HepG2 (cell line): ENCODE measurements around the gene C4orf33. TPM values are rescaled to one million over a fixed set of nuclear protein-coding genes. Genes with fewer than 3 reads are reported as not detected.

Source experiments
- ATAC-seq: fragments of 200-7000 bp; cut with Tn5 transposase; 3 replicates; pipeline ENCODE4 v1.9.1; 2020; ENCODE audit warnings: mild to moderate bottlenecking, moderate library complexity
- BruUV-seq: library from RNA; stranded (reverse); fragments of 400-500 nt; replicated peaks from 2 replicates; lab custom pipeline; 2021; lab: Mats Ljungman, UMichigan
- CTCF ChIA-PET: fragments of 300-600 bp; formaldehyde crosslinking; extraction: SDS; loops from one replicate; lab custom pipeline; 2021; ENCODE audit warnings: low total read pairs, inconsistent platforms, low intra/inter-chr PET ratio; lab: Yijun Ruan, JAX
- POLR2A ChIA-PET: fragments of 350-600 bp; sonication (Branson Sonifier 250); formaldehyde crosslinking; loops from one replicate; lab custom pipeline; 2020; ENCODE audit warnings: antibody characterized with exemption, inconsistent platforms; lab: Yijun Ruan, JAX
- DNase-seq: peaks from one replicate; pipeline ENCODE4 v3.0.0-alpha.2; 2015; ENCODE audit warnings: low spot score
- FAIRE-seq: peaks from 3 replicates; lab custom pipeline; 2011; peaks lifted over from hg19 to GRCh38; lab: Jason Lieb, UNC
- H2AFZ ChIP-seq: one replicate; pipeline ENCODE4 v1.6.1; 2011; ENCODE audit warnings: low read length, inconsistent platforms
- H3K27ac ChIP-seq: fragments of 300-600 bp; 3 replicates; pipeline ENCODE4 v1.8.0; 2011; ENCODE audit warnings: mixed run types, mild to moderate bottlenecking, mixed read lengths, low read length, inconsistent platforms; ENCODE audit not compliant: insufficient read depth; ENCODE audit errors: extremely low read length
- H3K27me3 ChIP-seq, 2 experiments: fragments of 200-600 bp in 1 of 2; 2 replicates in 1 of 2; 3 replicates in 1 of 2; pipeline versions ENCODE4 v1.6.0 to v1.8.0; 2011; ENCODE audit warnings: low read length in 2 of 2, mild to moderate bottlenecking in 2 of 2, moderate library complexity in 2 of 2, inconsistent platforms in 1 of 2; ENCODE audit not compliant: insufficient read depth in 2 of 2, control insufficient read depth in 1 of 2
- H3K36me3 ChIP-seq, 2 experiments: fragments of 200-600 bp in 1 of 2; replicated peaks in 1 of 2; 2 replicates in 1 of 2; 3 replicates in 1 of 2; pipeline versions ENCODE4 v1.5.1 to v1.8.0; 2011; ENCODE audit warnings: low read length in 2 of 2, inconsistent platforms in 1 of 2; ENCODE audit not compliant: insufficient read depth in 2 of 2, control insufficient read depth in 1 of 2
- H3K4me1 ChIP-seq: 2 replicates; pipeline ENCODE4 v1.5.1; 2012; ENCODE audit warnings: low read length, inconsistent platforms; ENCODE audit not compliant: insufficient read depth
- H3K4me2 ChIP-seq: 2 replicates; pipeline ENCODE4 v1.6.0; 2011; ENCODE audit warnings: low read depth, low read length, inconsistent platforms
- H3K4me3 ChIP-seq, 3 experiments: fragments of 200-600 bp in 1 of 3; sonication (generic), shearing (Covaris generic) in 1 of 3; replicated peaks in 1 of 3; 2 replicates each; pipeline ENCODE4 v1.5.1; 2011 to 2016; ENCODE audit warnings: low read length in 3 of 3, inconsistent platforms in 2 of 3, low read depth in 2 of 3, mild to moderate bottlenecking in 2 of 3, control low read depth in 1 of 3, mixed read lengths in 1 of 3; ENCODE audit not compliant: insufficient read depth in 1 of 3
- H3K79me2 ChIP-seq: one replicate; pipeline ENCODE4 v1.6.1; 2011; ENCODE audit warnings: low read length, inconsistent platforms; ENCODE audit not compliant: insufficient read depth
- H3K9ac ChIP-seq: 2 replicates; pipeline ENCODE4 v1.6.0; 2011; ENCODE audit warnings: mild to moderate bottlenecking, low read depth, low read length, inconsistent platforms; ENCODE audit not compliant: insufficient read depth
- H3K9me3 ChIP-seq: 2 replicates; pipeline ENCODE4 v1.5.1; 2012; ENCODE audit warnings: mild to moderate bottlenecking, low read length
- H4K20me1 ChIP-seq: 2 replicates; pipeline ENCODE4 v1.6.0; 2011; ENCODE audit warnings: inconsistent platforms, mild to moderate bottlenecking, low read length, moderate library complexity; ENCODE audit not compliant: insufficient read depth
- KDM6A ChIP-seq: IDR thresholded peaks from 2 replicates; pipeline ENCODE4 v1.6.1; 2016; ENCODE audit warnings: low read depth
- MAFF ChIP-seq: IDR thresholded peaks from 2 replicates; pipeline ENCODE4 v1.6.1; 2011; ENCODE audit warnings: low read depth, low read length, improper control_type of control experiment
- MAFK ChIP-seq, 2 experiments: IDR thresholded peaks in 1 of 2; conservative IDR thresholded peaks in 1 of 2; 2 replicates each; pipeline ENCODE4 v1.6.1; 2011; ENCODE audit warnings: improper control_type of control experiment in 2 of 2, low read length in 2 of 2
- SNRNP70 ChIP-seq: fragments of 200-400 bp; formaldehyde crosslinking; IDR thresholded peaks from 2 replicates; pipeline ENCODE4 v1.6.1; 2017; ENCODE audit warnings: mild to moderate bottlenecking, low read depth, low read length, moderate library complexity
- TCF12 ChIP-seq, 2 experiments: fragments of 450-650 bp in 1 of 2; sonication (generic) in 1 of 2; formaldehyde crosslinking in 1 of 2; IDR thresholded peaks; 2 replicates each; pipeline versions ENCODE4 v1.6.1 to v1.8.0; 2017 to 2022; ENCODE audit warnings: antibody characterized with exemption in 1 of 2, mild to moderate bottlenecking in 1 of 2, missing genetic modification reagents in 1 of 2, moderate library complexity in 1 of 2
- ZNF747 ChIP-seq: sonication (generic); formaldehyde crosslinking; IDR thresholded peaks from 2 replicates; pipeline ENCODE4 v1.8.1; 2023; ENCODE audit warnings: missing genetic modification reagents, mild to moderate bottlenecking, borderline replicate concordance
- ZNF770 ChIP-seq: sonication (generic); formaldehyde crosslinking; IDR thresholded peaks from 2 replicates; pipeline ENCODE4 v1.5.0; 2020; ENCODE audit warnings: mild to moderate bottlenecking, missing genetic modification reagents
- WGBS: methylation state at CpG from one replicate; pipeline ENCODE4 v1.1.6; 2017; ENCODE audit warnings: low lambda C conversion rate; 5-methylcytosine and 5-hydroxymethylcytosine counted together
- in situ Hi-C: cut with HindIII; loops from 2 replicates; pipeline ENCODE4 v1.10.0; 2017; ENCODE audit warnings: low pct_unique_long_range_greater_than_20kb; ENCODE audit not compliant: extremely low pct_ligation_motif_present
- intact Hi-C: fragments of 100-400 bp; cut with micrococcal nuclease; formaldehyde crosslinking; loops from one replicate; pipeline ENCODE4 v1.10.0; 2022; ENCODE audit not compliant: unreplicated experiment
- polyA plus RNA-seq, 8 experiments: library from polyadenylated mRNA; depleted of rRNA in 3 of 8; stranded (reverse) in 7 of 8; unstranded in 1 of 8; fragments of >200 nt; fragmentation: Illumina TruSeq in 4 of 8; extraction: Trizol in 4 of 8; gene quantifications; 2 replicates each; pipeline versions ENCODE4 v1.2.1 to v1.2.3, GENCODE V29; 2011 to 2016; ENCODE audit warnings: low read depth in 4 of 8, missing spikeins in 1 of 8, mixed read lengths in 1 of 8; ENCODE audit not compliant: insufficient read depth in 1 of 8
- total RNA-seq, 5 experiments: library from RNA; depleted of rRNA; stranded (reverse); fragments of >200 nt; fragmentation: Illumina TruSeq; extraction: Trizol; gene quantifications; 2 replicates each; pipeline ENCODE4 v1.2.3, GENCODE V29; 2016; ENCODE audit warnings: low read depth in 1 of 5

Gene C4orf33
- total and polyA plus RNA-seq, 2 of the 13 experiments (the other 11 are each of a cell fraction or from before 2014, with no cell fraction given) = 2.8 to 3.3 TPM

- CTCF ChIA-PET = no interaction called here
- H3K4me3 ChIP-seq = no peak overlapping the region
- no peaks in the 10 kb centered on the region for H4K20me1 ChIP-seq
- POLR2A ChIA-PET = no interaction called here
- no TSS peak for BruUV-seq
- H3K27me3 ChIP-seq = no peaks in the 10 kb centered on the region
- 97% methylated on average over 5 of the region's 5 CpGs for WGBS
- H2AFZ ChIP-seq = no peak overlapping the region
- ATAC-seq (no peak), FAIRE-seq (no peak)
- H3K9ac ChIP-seq = no peak overlapping the region
- H3K9me3 ChIP-seq = no peaks in the 10 kb centered on the region; the same call in 1 of the 2 replicates
- in situ Hi-C loops = no loop called here
- no peak overlapping the region for H3K4me2 ChIP-seq
- H3K4me1 ChIP-seq = no peaks in the 10 kb centered on the region
- TF ChIP-seq TCF12 (IDR thresholded peaks at IDR 0.05) = no peak
- TF ChIP-seq TCF12 (CRISPR knock-in tag; IDR thresholded peaks at IDR 0.05) = no peak
- TF ChIP-seq SNRNP70 = no peak
- no peak for TF ChIP-seq ZNF747
- no peak for TF ChIP-seq ZNF770 (CRISPR knock-in tag)
- no peak for TF ChIP-seq KDM6A (CRISPR knock-in tag)
- TF ChIP-seq MAFF = 0 out of 2 replicates have a peak, but pooled peaks have one; percentile 25
- peak in 1 of 2 experiments; percentile 56; a peak in 2 of 4 replicates for TF ChIP-seq MAFK (conservative IDR thresholded peaks at IDR 0.05 in 1 of 2, IDR thresholded peaks at IDR 0.05 in 1 of 2; ENCODE audit: low read length in 2 of 2)
- TF ChIP-seq, all 625 proteins: peak for 2
- intact Hi-C loops = no loop called here
- peaks cover 3% of the 10 kb centered on the region for H3K79me2 ChIP-seq
- DNase-seq = no peak
- H3K36me3 ChIP-seq = peaks cover 1 to 6% of the 10 kb centered on the region in 2 experiments; a peak in 4 of 5 replicates
- no peak overlapping the region for H3K27ac ChIP-seq
These were observed 13.7 kb upstream of the C4orf33 start for GRCh38 chr4:129082302-129082701.
